HL-60/S4 (cell line): ENCODE results near the gene KRTAP1-1.
"Not testable (repeated sequence)": the region's sequence is repeated elsewhere in the genome, so short reads cannot be mapped to it uniquely, and the experiment has no call there.

ENCODE experiments used
- in situ Hi-C: fragments of 300-500 bp; cut with MboI; formaldehyde crosslinking; loops from 2 replicates; pipeline ENCODE4 v1.14.3; 2022; ENCODE audit warnings: low sequenced_read_pairs

Gene KRTAP1-1

GRCh38 chr17:41040783-41041571 lies at the start of gene KRTAP1-1:
TSS of gene KRTAP1-1 (minus strand) at chr17:41041450. CDS start at chr17:41041397, 53 bp downstream.
- in situ Hi-C loops, result not testable (repeated sequence)

- in situ Hi-C loops, result not testable (repeated sequence)
Observed at GRCh38 chr17:41088760-41089352, 47.6 kb upstream of the KRTAP1-1 start.

- in situ Hi-C loops, result not testable (repeated sequence)
Observed at GRCh38 chr17:41084100-41084856, 43.0 kb upstream of the KRTAP1-1 start, which contains the start of gene KRTAP4-7. TSS of gene KRTAP4-7 (plus strand) at chr17:41084150. CDS start at chr17:41084207, 57 bp downstream.

GRCh38 chr17:41083427-41083826 lies 42.2 kb upstream of the KRTAP1-1 start:
- in situ Hi-C loops, result not testable (repeated sequence)

- in situ Hi-C loops, result no loop called here
Observed at GRCh38 chr17:41082626-41083025, 41.4 kb upstream of the KRTAP1-1 start.

GRCh38 chr17:41076788-41077187 lies 35.5 kb upstream of the KRTAP1-1 start:
- in situ Hi-C loops, result no loop called here

GRCh38 chr17:41073676-41074075 lies 32.4 kb upstream of the KRTAP1-1 start:
- in situ Hi-C loops, result no loop called here

- in situ Hi-C loops, result no loop called here
Observed at GRCh38 chr17:41071606-41072360, 30.5 kb upstream of the KRTAP1-1 start.

GRCh38 chr17:41069031-41069430 lies 27.8 kb upstream of the KRTAP1-1 start:
- in situ Hi-C loops, result no loop called here

GRCh38 chr17:41067281-41067680 lies 26.0 kb upstream of the KRTAP1-1 start:
- in situ Hi-C loops, result no loop called here

GRCh38 chr17:41065829-41066624 lies 24.8 kb upstream of the KRTAP1-1 start, which contains the start of gene KRTAP2-4:
TSS of gene KRTAP2-4 (minus strand) at chr17:41065879. CDS start at chr17:41065845, 34 bp downstream.
- in situ Hi-C loops, result no loop called here

GRCh38 chr17:41065016-41065689 lies 23.9 kb upstream of the KRTAP1-1 start:
- in situ Hi-C loops, result not testable (repeated sequence)

GRCh38 chr17:41064301-41064700 lies 23.1 kb upstream of the KRTAP1-1 start:
- in situ Hi-C loops, result no loop called here

GRCh38 chr17:41063449-41063848 lies 22.2 kb upstream of the KRTAP1-1 start:
- in situ Hi-C loops, result no loop called here

GRCh38 chr17:41061964-41062363 lies 20.7 kb upstream of the KRTAP1-1 start:
- in situ Hi-C loops, result no loop called here

GRCh38 chr17:41060052-41060604 lies 18.9 kb upstream of the KRTAP1-1 start, which contains the start of gene KRTAP2-3:
TSS of gene KRTAP2-3 (minus strand) at chr17:41060114. CDS start at chr17:41060050, 64 bp downstream.
- in situ Hi-C loops, result no loop called here

GRCh38 chr17:41059276-41060051 lies 18.2 kb upstream of the KRTAP1-1 start:
- in situ Hi-C loops, result not testable (repeated sequence)

GRCh38 chr17:41058741-41059140 lies 17.5 kb upstream of the KRTAP1-1 start:
- in situ Hi-C loops, result no loop called here
